Ectodermal cell (in vitro differentiated cells): ENCODE measurements around the gene HIVEP3.

Experiments
- H3K27ac ChIP-seq: 2 replicates; pipeline ENCODE4 v1.7.0; 2013; ENCODE audit warnings: mild to moderate bottlenecking, low read depth, low read length; ENCODE audit not compliant: insufficient read depth, poor library complexity, severe bottlenecking
- H3K27me3 ChIP-seq: 2 replicates; pipeline ENCODE4 v1.7.0; 2013; ENCODE audit warnings: mild to moderate bottlenecking, low read length; ENCODE audit not compliant: insufficient read depth, control insufficient read depth, poor library complexity, severe bottlenecking
- H3K36me3 ChIP-seq: one replicate; pipeline ENCODE4 v1.7.0; 2013; ENCODE audit warnings: low read length; ENCODE audit not compliant: control insufficient read depth, insufficient read depth
- H3K4me1 ChIP-seq: one replicate; pipeline ENCODE4 v1.7.0; 2013; ENCODE audit warnings: low read length; ENCODE audit not compliant: control insufficient read depth, insufficient read depth
- H3K4me3 ChIP-seq: 2 replicates; pipeline ENCODE4 v1.7.0; 2013; ENCODE audit warnings: low read depth, low read length, control low read depth; ENCODE audit not compliant: insufficient read depth
- H3K9me3 ChIP-seq: 2 replicates; pipeline ENCODE4 v1.7.0; 2013; ENCODE audit warnings: mild to moderate bottlenecking, low read length, moderate library complexity; ENCODE audit not compliant: control insufficient read depth
- WGBS, 2 experiments: methylation state at CpG; one replicate each; pipeline ENCODE4 v1.1.7; 2013; ENCODE audit warnings: missing lambda C conversion rate in 2 of 2; 5-methylcytosine and 5-hydroxymethylcytosine counted together

The HIVEP3 gene

DNA sequence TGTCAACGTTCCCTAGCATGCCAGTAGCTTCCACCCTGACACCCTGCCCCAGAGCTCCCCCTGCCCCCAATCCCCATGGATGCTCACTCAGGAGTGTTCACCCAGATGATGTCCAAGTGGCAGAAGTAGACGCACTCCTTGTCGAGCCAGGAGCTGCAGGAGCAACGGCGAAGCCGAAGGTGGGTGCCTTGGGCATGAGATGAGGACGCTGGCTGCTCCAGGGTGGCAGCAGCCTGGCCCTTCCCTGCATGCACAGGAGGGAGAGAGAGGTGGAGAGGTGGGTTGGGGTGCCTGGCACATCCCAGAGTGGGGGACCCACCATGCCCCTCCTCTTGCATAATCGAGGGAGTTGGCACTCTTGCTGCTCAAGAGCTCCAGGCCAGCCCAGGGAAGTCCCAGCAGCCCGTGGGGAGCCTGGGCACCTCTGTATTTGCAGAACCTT, 434.7 kb downstream of the HIVEP3 start:
- WGBS, 2 experiments: 85 to 86% methylated on average over 9 of the region's 9 CpGs
- H3K36me3 ChIP-seq: no peaks in the 10 kb centered on the region
- H3K9me3 ChIP-seq: no peaks in the 10 kb centered on the region
- no peak overlapping the region for H3K4me3 ChIP-seq
- H3K4me1 ChIP-seq: peaks cover 39% of the 10 kb centered on the region
- H3K27ac ChIP-seq: no peak overlapping the region
- no peaks in the 10 kb centered on the region for H3K27me3 ChIP-seq

GRCh38 chr1:41483001-41483850, 435.5 kb downstream of the HIVEP3 start:
- no peaks in the 10 kb centered on the region for H3K27me3 ChIP-seq
- no peaks in the 10 kb centered on the region for H3K36me3 ChIP-seq
- H3K4me1 ChIP-seq: peaks cover 31% of the 10 kb centered on the region
- no peak overlapping the region for H3K4me3 ChIP-seq
- H3K9me3 ChIP-seq: no peaks in the 10 kb centered on the region
- 84 to 87% methylated on average over 21 of the region's 21 CpGs for WGBS, 2 experiments
- no peak overlapping the region for H3K27ac ChIP-seq

- H3K36me3 ChIP-seq: no peaks in the 10 kb centered on the region
- H3K4me3 ChIP-seq: no peak overlapping the region
- WGBS, 2 experiments: 91 to 94% methylated on average over 18 of the region's 18 CpGs
- H3K9me3 ChIP-seq: no peaks in the 10 kb centered on the region
- no peak overlapping the region for H3K27ac ChIP-seq
- H3K27me3 ChIP-seq: no peaks in the 10 kb centered on the region
- peaks cover 21% of the 10 kb centered on the region for H3K4me1 ChIP-seq
Observed at GRCh38 chr1:41482001-41482765, 436.5 kb downstream of the HIVEP3 start.

- 94 to 95% methylated on average over 15 of the region's 15 CpGs for WGBS, 2 experiments
Observed at GRCh38 chr1:41481109-41481775, 437.5 kb downstream of the HIVEP3 start.

DNA sequence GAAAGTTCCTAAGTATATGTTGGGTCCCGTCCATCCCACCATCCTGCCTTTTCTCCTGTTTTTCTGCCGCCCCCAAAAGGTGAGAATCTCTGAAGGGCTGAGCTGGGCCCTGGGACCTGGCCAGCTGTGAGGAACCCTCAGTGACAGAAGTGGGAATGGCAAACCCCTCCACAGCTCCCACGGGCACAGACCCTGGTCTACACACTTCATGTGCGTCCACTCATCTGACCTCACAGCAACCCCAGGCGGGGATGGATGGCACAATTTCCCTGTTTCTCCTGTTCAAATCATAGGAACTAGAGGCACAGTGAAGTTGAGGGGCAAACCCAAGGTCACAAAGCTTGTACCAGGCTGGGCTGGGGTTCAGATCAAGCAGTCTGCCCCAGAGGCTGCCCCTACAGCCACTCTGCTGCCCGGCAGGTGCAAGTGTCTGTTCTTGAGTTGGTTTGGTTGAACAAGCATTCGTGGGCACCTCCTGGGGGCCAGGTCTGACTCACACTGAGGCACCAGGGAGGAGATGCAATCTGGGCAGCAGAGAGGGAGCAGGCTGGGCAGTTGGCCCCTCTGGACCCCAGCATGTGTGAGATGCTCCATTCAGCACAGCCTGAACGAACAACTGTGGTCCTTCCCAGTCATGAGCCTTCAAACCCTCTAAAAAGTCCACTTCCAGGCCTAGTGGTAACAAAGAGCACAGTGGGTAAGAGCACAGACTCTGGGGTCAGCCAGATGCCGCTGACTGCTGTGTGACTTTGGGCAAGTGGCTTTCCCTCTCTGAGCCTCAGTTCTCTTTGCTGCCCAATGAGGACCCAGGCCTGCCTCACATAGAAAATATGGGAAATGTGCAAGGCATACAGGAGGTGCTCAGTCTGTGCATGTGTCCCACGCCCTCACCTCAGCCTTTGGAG, 438.3 kb downstream of the HIVEP3 start:
- no peaks in the 10 kb centered on the region for H3K9me3 ChIP-seq
- 93 to 95% methylated on average over 10 of the region's 10 CpGs for WGBS, 2 experiments
- H3K27ac ChIP-seq: no peak overlapping the region
- H3K27me3 ChIP-seq: no peaks in the 10 kb centered on the region
- no peak overlapping the region for H3K4me3 ChIP-seq
- no peaks in the 10 kb centered on the region for H3K36me3 ChIP-seq
- H3K4me1 ChIP-seq: peaks cover 12% of the 10 kb centered on the region

More at GRCh38 chr1:41481109-41481775, 437.5 kb downstream of the HIVEP3 start:
- Histone ChIP-seq H3K4me1 (peaks cover 17% of the 10 kb centered on the region), H3K27me3 (no peaks in the 10 kb centered on the region), H3K27ac (no peak overlapping the region), H3K4me3 (no peak overlapping the region), H3K36me3 (no peaks in the 10 kb centered on the region), H3K9me3 (no peaks in the 10 kb centered on the region)

DNA sequence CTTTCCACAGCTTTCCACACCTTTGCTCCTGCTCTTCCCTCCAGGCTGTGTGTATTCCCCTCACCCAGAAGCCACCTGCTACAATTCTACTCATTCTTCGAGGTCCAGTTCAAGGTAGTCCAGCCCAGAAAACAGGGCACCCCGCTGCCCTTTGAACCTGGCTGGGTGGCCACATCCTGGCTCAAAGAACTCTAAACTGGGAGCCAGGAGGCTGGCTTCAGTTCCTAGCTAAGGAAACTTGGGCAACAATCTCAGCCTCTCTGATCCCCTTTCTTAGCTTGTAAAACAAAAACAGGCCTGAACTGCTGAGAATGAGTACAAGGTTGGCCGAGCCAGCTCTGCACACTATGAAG, 438.9 kb downstream of the HIVEP3 start:
- WGBS, 2 experiments: 91 to 93% methylated on average over 3 of the region's 3 CpGs
- Histone ChIP-seq H3K9me3 (no peaks in the 10 kb centered on the region), H3K4me3 (no peak overlapping the region), H3K36me3 (no peaks in the 10 kb centered on the region), H3K4me1 (peaks cover 18% of the 10 kb centered on the region), H3K27ac (no peak overlapping the region), H3K27me3 (no peaks in the 10 kb centered on the region)

- whole genome bisulfite sequencing, 2 experiments: 92 to 93% methylated on average over 19 of the region's 19 CpGs
- Histone ChIP-seq H3K4me1 (peaks cover 21% of the 10 kb centered on the region), H3K27me3 (no peaks in the 10 kb centered on the region), H3K9me3 (no peaks in the 10 kb centered on the region), H3K4me3 (no peak overlapping the region), H3K36me3 (no peaks in the 10 kb centered on the region), H3K27ac (no peak overlapping the region)
Observed at GRCh38 chr1:41479000-41479807, 439.5 kb downstream of the HIVEP3 start.

GRCh38 chr1:41478118-41478748, 440.5 kb downstream of the HIVEP3 start:
- H3K27ac ChIP-seq: no peak overlapping the region
- no peaks in the 10 kb centered on the region for H3K36me3 ChIP-seq
- no peaks in the 10 kb centered on the region for H3K9me3 ChIP-seq
- H3K4me1 ChIP-seq: peaks cover 21% of the 10 kb centered on the region
- H3K27me3 ChIP-seq: no peaks in the 10 kb centered on the region
- 90 to 92% methylated on average over 12 of the region's 12 CpGs for WGBS, 2 experiments
- H3K4me3 ChIP-seq: no peak overlapping the region
